ENCODE measurements around the gene CTCFL. TPM values are rescaled to one million over a fixed set of nuclear protein-coding genes. Genes with fewer than 3 reads are reported as not detected.

CTCFL gene
- total and polyA plus RNA-seq, 2 of the 13 experiments (the other 11 are each of a cell fraction or from before 2014, with no cell fraction given): 0.04 TPM; not detected in 1

DNA sequence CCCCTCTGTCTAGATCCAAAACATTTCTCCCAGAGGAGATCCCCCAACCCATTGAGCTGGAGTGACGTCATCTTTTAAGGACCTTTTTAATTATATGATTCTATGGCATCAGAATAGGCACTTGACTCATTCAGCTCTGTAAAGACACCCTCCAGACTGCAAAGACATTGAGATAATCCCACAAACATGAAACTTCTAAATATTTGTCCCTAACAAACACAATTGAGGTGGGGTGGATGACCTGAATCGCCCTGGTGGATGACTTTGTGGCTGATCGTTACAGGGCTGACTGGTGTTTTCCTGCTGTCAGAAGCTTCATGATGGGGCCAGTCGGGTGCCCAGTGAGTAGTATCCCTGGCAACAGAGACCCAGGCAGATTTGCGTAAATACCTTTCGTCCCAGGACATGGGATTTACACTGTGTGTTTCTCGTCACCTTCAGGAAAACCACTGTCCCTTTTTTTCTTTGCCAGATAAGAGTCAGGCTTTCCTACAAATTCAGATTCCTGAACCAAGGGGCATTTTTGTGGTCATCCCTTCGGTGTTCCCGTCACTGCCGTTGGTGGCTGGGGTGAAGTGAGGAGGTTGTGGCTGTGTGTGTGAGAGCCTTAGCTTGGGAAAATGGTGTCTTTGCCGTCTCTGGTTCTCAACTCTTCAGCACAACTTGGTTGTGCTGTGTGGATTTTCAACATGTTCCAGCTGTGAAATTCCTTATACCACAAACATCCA is 30.7 kb upstream of the CTCFL start (continued):
- no peak for TF ChIP-seq PHF5A (CRISPR knock-in tag; IDR thresholded peaks at IDR 0.05; ENCODE audit: low read depth, unreplicated experiment)
- no peak for TF ChIP-seq MTF2 (CRISPR knock-in tag; IDR thresholded peaks at IDR 0.05; ENCODE audit: borderline replicate concordance)
- TF ChIP-seq HOXD1 (CRISPR knock-in tag; IDR thresholded peaks at IDR 0.05): no peak
- TF ChIP-seq, protein P1, sequence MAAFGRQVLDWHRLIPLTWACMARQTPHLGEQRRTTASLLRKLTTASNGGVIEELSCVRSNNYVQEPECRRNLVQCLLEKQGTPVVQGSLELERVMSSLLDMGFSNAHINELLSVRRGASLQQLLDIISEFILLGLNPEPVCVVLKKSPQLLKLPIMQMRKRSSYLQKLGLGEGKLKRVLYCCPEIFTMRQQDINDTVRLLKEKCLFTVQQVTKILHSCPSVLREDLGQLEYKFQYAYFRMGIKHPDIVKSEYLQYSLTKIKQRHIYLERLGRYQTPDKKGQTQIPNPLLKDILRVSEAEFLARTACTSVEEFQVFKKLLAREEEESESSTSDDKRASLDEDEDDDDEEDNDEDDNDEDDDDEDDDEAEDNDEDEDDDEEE (CRISPR knock-in tag; IDR thresholded peaks at IDR 0.05): 0 out of 2 replicates have a peak, but pooled peaks have one; percentile 53
- TF ChIP-seq, protein P2, sequence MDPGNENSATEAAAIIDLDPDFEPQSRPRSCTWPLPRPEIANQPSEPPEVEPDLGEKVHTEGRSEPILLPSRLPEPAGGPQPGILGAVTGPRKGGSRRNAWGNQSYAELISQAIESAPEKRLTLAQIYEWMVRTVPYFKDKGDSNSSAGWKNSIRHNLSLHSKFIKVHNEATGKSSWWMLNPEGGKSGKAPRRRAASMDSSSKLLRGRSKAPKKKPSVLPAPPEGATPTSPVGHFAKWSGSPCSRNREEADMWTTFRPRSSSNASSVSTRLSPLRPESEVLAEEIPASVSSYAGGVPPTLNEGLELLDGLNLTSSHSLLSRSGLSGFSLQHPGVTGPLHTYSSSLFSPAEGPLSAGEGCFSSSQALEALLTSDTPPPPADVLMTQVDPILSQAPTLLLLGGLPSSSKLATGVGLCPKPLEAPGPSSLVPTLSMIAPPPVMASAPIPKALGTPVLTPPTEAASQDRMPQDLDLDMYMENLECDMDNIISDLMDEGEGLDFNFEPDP (CRISPR knock-in tag; conservative IDR thresholded peaks at IDR 0.05): no peak
- TF ChIP-seq ZNF709 (CRISPR knock-in tag; IDR thresholded peaks at IDR 0.05): 0 out of 2 replicates have a peak, but pooled peaks have one; percentile 66
- no peak for TF ChIP-seq ZNF615 (CRISPR knock-in tag; IDR thresholded peaks at IDR 0.05; ENCODE audit: borderline replicate concordance)
- TF ChIP-seq PPARG (CRISPR knock-in tag; conservative IDR thresholded peaks at IDR 0.05): no peak
- TF ChIP-seq, protein P3, sequence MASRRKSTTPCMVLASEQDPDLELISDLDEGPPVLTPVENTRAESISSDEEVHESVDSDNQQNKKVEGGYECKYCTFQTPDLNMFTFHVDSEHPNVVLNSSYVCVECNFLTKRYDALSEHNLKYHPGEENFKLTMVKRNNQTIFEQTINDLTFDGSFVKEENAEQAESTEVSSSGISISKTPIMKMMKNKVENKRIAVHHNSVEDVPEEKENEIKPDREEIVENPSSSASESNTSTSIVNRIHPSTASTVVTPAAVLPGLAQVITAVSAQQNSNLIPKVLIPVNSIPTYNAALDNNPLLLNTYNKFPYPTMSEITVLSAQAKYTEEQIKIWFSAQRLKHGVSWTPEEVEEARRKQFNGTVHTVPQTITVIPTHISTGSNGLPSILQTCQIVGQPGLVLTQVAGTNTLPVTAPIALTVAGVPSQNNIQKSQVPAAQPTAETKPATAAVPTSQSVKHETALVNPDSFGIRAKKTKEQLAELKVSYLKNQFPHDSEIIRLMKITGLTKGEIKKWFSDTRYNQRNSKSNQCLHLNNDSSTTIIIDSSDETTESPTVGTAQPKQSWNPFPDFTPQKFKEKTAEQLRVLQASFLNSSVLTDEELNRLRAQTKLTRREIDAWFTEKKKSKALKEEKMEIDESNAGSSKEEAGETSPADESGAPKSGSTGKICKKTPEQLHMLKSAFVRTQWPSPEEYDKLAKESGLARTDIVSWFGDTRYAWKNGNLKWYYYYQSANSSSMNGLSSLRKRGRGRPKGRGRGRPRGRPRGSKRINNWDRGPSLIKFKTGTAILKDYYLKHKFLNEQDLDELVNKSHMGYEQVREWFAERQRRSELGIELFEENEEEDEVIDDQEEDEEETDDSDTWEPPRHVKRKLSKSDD (CRISPR knock-in tag; IDR thresholded peaks at IDR 0.05; ENCODE audit: low read depth): no peak
- no peak for TF ChIP-seq CCAR2 (optimal IDR thresholded peaks at IDR 0.05; ENCODE audit: low read depth, low read length)
- no peak for TF ChIP-seq CBX1 (IDR thresholded peaks at IDR 0.05; ENCODE audit: low read depth)
- TF ChIP-seq, protein P4, sequence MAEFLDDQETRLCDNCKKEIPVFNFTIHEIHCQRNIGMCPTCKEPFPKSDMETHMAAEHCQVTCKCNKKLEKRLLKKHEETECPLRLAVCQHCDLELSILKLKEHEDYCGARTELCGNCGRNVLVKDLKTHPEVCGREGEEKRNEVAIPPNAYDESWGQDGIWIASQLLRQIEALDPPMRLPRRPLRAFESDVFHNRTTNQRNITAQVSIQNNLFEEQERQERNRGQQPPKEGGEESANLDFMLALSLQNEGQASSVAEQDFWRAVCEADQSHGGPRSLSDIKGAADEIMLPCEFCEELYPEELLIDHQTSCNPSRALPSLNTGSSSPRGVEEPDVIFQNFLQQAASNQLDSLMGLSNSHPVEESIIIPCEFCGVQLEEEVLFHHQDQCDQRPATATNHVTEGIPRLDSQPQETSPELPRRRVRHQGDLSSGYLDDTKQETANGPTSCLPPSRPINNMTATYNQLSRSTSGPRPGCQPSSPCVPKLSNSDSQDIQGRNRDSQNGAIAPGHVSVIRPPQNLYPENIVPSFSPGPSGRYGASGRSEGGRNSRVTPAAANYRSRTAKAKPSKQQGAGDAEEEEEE (CRISPR knock-in tag; IDR thresholded peaks at IDR 0.05; ENCODE audit: borderline replicate concordance): no peak
- TF ChIP-seq, protein P5, sequence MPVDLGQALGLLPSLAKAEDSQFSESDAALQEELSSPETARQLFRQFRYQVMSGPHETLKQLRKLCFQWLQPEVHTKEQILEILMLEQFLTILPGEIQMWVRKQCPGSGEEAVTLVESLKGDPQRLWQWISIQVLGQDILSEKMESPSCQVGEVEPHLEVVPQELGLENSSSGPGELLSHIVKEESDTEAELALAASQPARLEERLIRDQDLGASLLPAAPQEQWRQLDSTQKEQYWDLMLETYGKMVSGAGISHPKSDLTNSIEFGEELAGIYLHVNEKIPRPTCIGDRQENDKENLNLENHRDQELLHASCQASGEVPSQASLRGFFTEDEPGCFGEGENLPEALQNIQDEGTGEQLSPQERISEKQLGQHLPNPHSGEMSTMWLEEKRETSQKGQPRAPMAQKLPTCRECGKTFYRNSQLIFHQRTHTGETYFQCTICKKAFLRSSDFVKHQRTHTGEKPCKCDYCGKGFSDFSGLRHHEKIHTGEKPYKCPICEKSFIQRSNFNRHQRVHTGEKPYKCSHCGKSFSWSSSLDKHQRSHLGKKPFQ (CRISPR knock-in tag; IDR thresholded peaks at IDR 0.05; ENCODE audit: insufficient replicate concordance): no peak
- no peak for TF ChIP-seq NR1H2 (CRISPR knock-in tag; IDR thresholded peaks at IDR 0.05; ENCODE audit: borderline replicate concordance, low read depth)
- TF ChIP-seq ARID2 (CRISPR knock-in tag; IDR thresholded peaks at IDR 0.05; ENCODE audit: borderline replicate concordance): no peak
- no peak for TF ChIP-seq GPN1 (CRISPR knock-in tag; IDR thresholded peaks at IDR 0.05; ENCODE audit: borderline replicate concordance)
- TF ChIP-seq, protein P6, sequence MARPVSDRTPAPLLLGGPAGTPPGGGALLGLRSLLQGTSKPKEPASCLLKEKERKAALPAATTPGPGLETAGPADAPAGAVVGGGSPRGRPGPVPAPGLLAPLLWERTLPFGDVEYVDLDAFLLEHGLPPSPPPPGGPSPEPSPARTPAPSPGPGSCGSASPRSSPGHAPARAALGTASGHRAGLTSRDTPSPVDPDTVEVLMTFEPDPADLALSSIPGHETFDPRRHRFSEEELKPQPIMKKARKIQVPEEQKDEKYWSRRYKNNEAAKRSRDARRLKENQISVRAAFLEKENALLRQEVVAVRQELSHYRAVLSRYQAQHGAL (CRISPR knock-in tag; IDR thresholded peaks at IDR 0.05; ENCODE audit: not compliant biosample characterization): no peak
- TF ChIP-seq ZNF44 (CRISPR knock-in tag; IDR thresholded peaks at IDR 0.05): no peak
- TF ChIP-seq GATA4 (IDR thresholded peaks at IDR 0.05; ENCODE audit: borderline replicate concordance, low read depth): no peak
